Gastrocnemius medialis (tissue), 4 donors: ENCODE measurements around the gene KCNAB1.

Experiments
- POLR2A ChIP-seq, 2 donors: fragments of 450-650 bp; IDR thresholded peaks; one replicate each; pipeline ENCODE4 v1.6.1; 2017; ENCODE audit warnings: antibody characterized with exemption in 2 of 2, mild to moderate bottlenecking in 2 of 2, moderate library complexity in 2 of 2
- TF ChIP-seq, protein P1 (sequence below), 5 experiments: fragments of 450-650 bp in 3 of 5; fragments of 200-600 bp in 2 of 5; sonication (generic) in 2 of 5; IDR thresholded peaks in 4 of 5; conservative IDR thresholded peaks in 1 of 5; 1 replicate in 4 of 5; 2 replicates in 1 of 5; pipeline ENCODE4 v1.5.1; 2016 to 2019; ENCODE audit warnings: antibody characterized with exemption in 5 of 5, mild to moderate bottlenecking in 3 of 5, moderate library complexity in 3 of 5

GRCh38 chr3:156271995-156272719 lies 151.8 kb downstream of the KCNAB1 start:
- TF ChIP-seq, protein P1, sequence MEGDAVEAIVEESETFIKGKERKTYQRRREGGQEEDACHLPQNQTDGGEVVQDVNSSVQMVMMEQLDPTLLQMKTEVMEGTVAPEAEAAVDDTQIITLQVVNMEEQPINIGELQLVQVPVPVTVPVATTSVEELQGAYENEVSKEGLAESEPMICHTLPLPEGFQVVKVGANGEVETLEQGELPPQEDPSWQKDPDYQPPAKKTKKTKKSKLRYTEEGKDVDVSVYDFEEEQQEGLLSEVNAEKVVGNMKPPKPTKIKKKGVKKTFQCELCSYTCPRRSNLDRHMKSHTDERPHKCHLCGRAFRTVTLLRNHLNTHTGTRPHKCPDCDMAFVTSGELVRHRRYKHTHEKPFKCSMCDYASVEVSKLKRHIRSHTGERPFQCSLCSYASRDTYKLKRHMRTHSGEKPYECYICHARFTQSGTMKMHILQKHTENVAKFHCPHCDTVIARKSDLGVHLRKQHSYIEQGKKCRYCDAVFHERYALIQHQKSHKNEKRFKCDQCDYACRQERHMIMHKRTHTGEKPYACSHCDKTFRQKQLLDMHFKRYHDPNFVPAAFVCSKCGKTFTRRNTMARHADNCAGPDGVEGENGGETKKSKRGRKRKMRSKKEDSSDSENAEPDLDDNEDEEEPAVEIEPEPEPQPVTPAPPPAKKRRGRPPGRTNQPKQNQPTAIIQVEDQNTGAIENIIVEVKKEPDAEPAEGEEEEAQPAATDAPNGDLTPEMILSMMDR (IDR thresholded peaks at IDR 0.05 in 4 of 5, conservative IDR thresholded peaks at IDR 0.05 in 1 of 5) = no peak
- TF ChIP-seq POLR2A (IDR thresholded peaks at IDR 0.05) = no peak
